H9 (cell line): ENCODE measurements around the gene KCNH1. TPM values are rescaled to one million over a fixed set of nuclear protein-coding genes. Genes with fewer than 3 reads are reported as not detected.

ENCODE experiments used
- DNase-seq: peaks from one replicate; pipeline ENCODE4 v3.0.0-alpha.2; 2017
- H2AFZ ChIP-seq: one replicate; pipeline ENCODE4 v1.6.1; 2013; ENCODE audit warnings: mild to moderate bottlenecking, low read length, control low read depth, moderate library complexity
- H2AK5ac ChIP-seq: 2 replicates; pipeline ENCODE4 v1.6.1; 2013; ENCODE audit warnings: low read length, control low read depth, mixed read lengths; ENCODE audit not compliant: insufficient read length
- H2BK120ac ChIP-seq: one replicate; pipeline ENCODE4 v1.6.1; 2013; ENCODE audit warnings: low read depth, mild to moderate bottlenecking, low read length, control low read depth, inconsistent platforms; ENCODE audit not compliant: poor library complexity, severe bottlenecking
- H2BK12ac ChIP-seq: 2 replicates; pipeline ENCODE4 v1.6.1; 2013; ENCODE audit warnings: low read length, control low read depth, mixed read lengths, low read depth; ENCODE audit not compliant: insufficient read length
- H2BK15ac ChIP-seq: 2 replicates; pipeline ENCODE4 v1.6.1; 2013; ENCODE audit warnings: low read depth, low read length, control low read depth
- H2BK20ac ChIP-seq: one replicate; pipeline ENCODE4 v1.6.1; 2013; ENCODE audit warnings: low read depth, mild to moderate bottlenecking, low read length, control low read depth, inconsistent platforms; ENCODE audit not compliant: poor library complexity, severe bottlenecking
- H2BK5ac ChIP-seq: 2 replicates; pipeline ENCODE4 v1.6.1; 2013; ENCODE audit warnings: low read length, control low read depth, mixed read lengths; ENCODE audit not compliant: insufficient read length
- H3K14ac ChIP-seq: 2 replicates; pipeline ENCODE4 v1.6.1; 2013; ENCODE audit warnings: low read length, control low read depth; ENCODE audit not compliant: insufficient read depth
- H3K18ac ChIP-seq: 2 replicates; pipeline ENCODE4 v1.6.1; 2013; ENCODE audit warnings: low read depth, mild to moderate bottlenecking, mixed read lengths, low read length, control low read depth; ENCODE audit not compliant: insufficient read length
- H3K23ac ChIP-seq: 2 replicates; pipeline ENCODE4 v1.6.1; 2013; ENCODE audit warnings: low read length, control low read depth, mixed read lengths, low read depth; ENCODE audit not compliant: insufficient read length
- H3K23me2 ChIP-seq: 2 replicates; pipeline ENCODE4 v1.6.1; 2013; ENCODE audit warnings: low read depth, mild to moderate bottlenecking, mixed read lengths, low read length, control low read depth; ENCODE audit not compliant: insufficient read length, poor library complexity, severe bottlenecking
- H3K27ac ChIP-seq: 2 replicates; pipeline ENCODE4 v1.5.1; 2013; ENCODE audit warnings: low read length, control low read depth, mixed read lengths, low read depth; ENCODE audit not compliant: insufficient read length
- H3K27me3 ChIP-seq: 2 replicates; pipeline ENCODE4 v1.6.1; 2013; ENCODE audit warnings: low read length, control low read depth, inconsistent platforms; ENCODE audit not compliant: insufficient read depth
- H3K4ac ChIP-seq: 2 replicates; pipeline ENCODE4 v1.6.1; 2013; ENCODE audit warnings: low read depth, mild to moderate bottlenecking, control low read depth, inconsistent platforms, low read length, moderate library complexity
- H3K4me1 ChIP-seq: 2 replicates; pipeline ENCODE4 v1.6.1; 2013; ENCODE audit warnings: low read length, control low read depth, inconsistent platforms; ENCODE audit not compliant: insufficient read depth
- H3K4me2 ChIP-seq: 2 replicates; pipeline ENCODE4 v1.6.1; 2013; ENCODE audit warnings: low read length, control low read depth, mixed read lengths; ENCODE audit not compliant: insufficient read length, insufficient read depth
- H3K56ac ChIP-seq: 2 replicates; pipeline ENCODE4 v1.6.1; 2013; ENCODE audit warnings: low read depth, mild to moderate bottlenecking, mixed read lengths, low read length, control low read depth; ENCODE audit not compliant: insufficient read length
- H3K79me1 ChIP-seq: 2 replicates; pipeline ENCODE4 v1.6.1; 2013; ENCODE audit warnings: low read depth, mild to moderate bottlenecking, moderate library complexity, low read length, control low read depth, inconsistent platforms; ENCODE audit not compliant: insufficient read depth, poor library complexity, severe bottlenecking
- H3K79me2 ChIP-seq: 2 replicates; pipeline ENCODE4 v1.6.1; 2013; ENCODE audit warnings: low read length, control low read depth, inconsistent platforms; ENCODE audit not compliant: insufficient read depth
- H3K9ac ChIP-seq: 2 replicates; pipeline ENCODE4 v1.6.1; 2013; ENCODE audit warnings: low read length, control low read depth, mixed read lengths; ENCODE audit not compliant: insufficient read length; ENCODE audit errors: extremely low read depth
- H3K9me3 ChIP-seq: one replicate; pipeline ENCODE4 v1.6.1; 2013; ENCODE audit warnings: low read depth, low read length, inconsistent platforms; ENCODE audit not compliant: control insufficient read depth
- H3T11ph ChIP-seq: one replicate; pipeline ENCODE4 v1.6.1; 2013; ENCODE audit warnings: mild to moderate bottlenecking, low read length, control low read depth, inconsistent platforms
- H4K20me1 ChIP-seq: one replicate; pipeline ENCODE4 v1.6.1; 2013; ENCODE audit not compliant: control insufficient read depth, insufficient read length, insufficient read depth
- H4K5ac ChIP-seq: 2 replicates; pipeline ENCODE4 v1.6.1; 2013; ENCODE audit warnings: low read depth, mild to moderate bottlenecking, mixed read lengths, low read length, control low read depth; ENCODE audit not compliant: insufficient read length
- H4K8ac ChIP-seq: replicated peaks from 2 replicates; pipeline ENCODE4 v1.6.1; 2013; ENCODE audit warnings: low read length, control low read depth, mixed read lengths, low read depth; ENCODE audit not compliant: insufficient read length
- H4K91ac ChIP-seq: 2 replicates; pipeline ENCODE4 v1.6.1; 2013; ENCODE audit warnings: low read depth, mild to moderate bottlenecking, moderate library complexity, mixed read lengths, low read length, control low read depth; ENCODE audit not compliant: insufficient read length
- H3K27ac Mint-ChIP-seq, 3 experiments: 2 replicates in 2 of 3; 3 replicates in 1 of 3; pipeline ENCODE4 v1.8.0; 2020 to 2021; ENCODE audit warnings: mixed read lengths in 3 of 3, mild to moderate bottlenecking in 1 of 3, moderate library complexity in 1 of 3
- H3K27me3 Mint-ChIP-seq: 2 replicates; pipeline ENCODE4 v1.8.0; 2021; ENCODE audit warnings: low read depth, mild to moderate bottlenecking, moderate library complexity, mixed read lengths
- H3K36me3 Mint-ChIP-seq, 3 experiments: 2 replicates in 2 of 3; 3 replicates in 1 of 3; pipeline ENCODE4 v1.8.0; 2020 to 2021; ENCODE audit warnings: low read depth in 3 of 3, mixed read lengths in 3 of 3; ENCODE audit not compliant: insufficient read depth in 1 of 3
- H3K4me1 Mint-ChIP-seq, 2 experiments: 2 replicates each; pipeline ENCODE4 v1.8.0; 2020; ENCODE audit warnings: mixed read lengths in 2 of 2
- H3K4me3 Mint-ChIP-seq, 2 experiments: 2 replicates in 1 of 2; 3 replicates in 1 of 2; pipeline ENCODE4 v1.8.0; 2020 to 2021; ENCODE audit warnings: mild to moderate bottlenecking in 2 of 2, mixed read lengths in 2 of 2, moderate library complexity in 1 of 2
- H3K9me3 Mint-ChIP-seq, 2 experiments: 2 replicates in 1 of 2; 3 replicates in 1 of 2; pipeline ENCODE4 v1.8.0; 2020; ENCODE audit warnings: mild to moderate bottlenecking in 2 of 2, mixed read lengths in 2 of 2, moderate library complexity in 1 of 2
- WGBS: extraction: QIAGEN DNeasy Blood & Tissue Kit; methylation state at CpG from one replicate; pipeline ENCODE4 v1.1.7; 2013; ENCODE audit warnings: missing lambda C conversion rate, low lambda C conversion rate, mixed read lengths; ENCODE audit not compliant: insufficient read length; ENCODE audit errors: extremely low coverage; 5-methylcytosine and 5-hydroxymethylcytosine counted together
- total RNA-seq: library from RNA; stranded (reverse); gene quantifications from 2 replicates; pipeline ENCODE4 v1.2.1, GENCODE V29; 2021
- TF ChIP-seq, protein P1 (sequence below): fragments of 200-600 bp; sonication (generic); conservative IDR thresholded peaks from 3 replicates; pipeline ENCODE4 v1.8.0; 2021; ENCODE audit warnings: antibody characterized with exemption, mild to moderate bottlenecking

Gene KCNH1
- total RNA-seq, 1 experiment from 2014 or later = 0.11 TPM

GRCh38 chr1:211088156-211088555 is 45.8 kb downstream of the KCNH1 start:
- H2AFZ ChIP-seq = no peak overlapping the region
- TF ChIP-seq, protein P1, sequence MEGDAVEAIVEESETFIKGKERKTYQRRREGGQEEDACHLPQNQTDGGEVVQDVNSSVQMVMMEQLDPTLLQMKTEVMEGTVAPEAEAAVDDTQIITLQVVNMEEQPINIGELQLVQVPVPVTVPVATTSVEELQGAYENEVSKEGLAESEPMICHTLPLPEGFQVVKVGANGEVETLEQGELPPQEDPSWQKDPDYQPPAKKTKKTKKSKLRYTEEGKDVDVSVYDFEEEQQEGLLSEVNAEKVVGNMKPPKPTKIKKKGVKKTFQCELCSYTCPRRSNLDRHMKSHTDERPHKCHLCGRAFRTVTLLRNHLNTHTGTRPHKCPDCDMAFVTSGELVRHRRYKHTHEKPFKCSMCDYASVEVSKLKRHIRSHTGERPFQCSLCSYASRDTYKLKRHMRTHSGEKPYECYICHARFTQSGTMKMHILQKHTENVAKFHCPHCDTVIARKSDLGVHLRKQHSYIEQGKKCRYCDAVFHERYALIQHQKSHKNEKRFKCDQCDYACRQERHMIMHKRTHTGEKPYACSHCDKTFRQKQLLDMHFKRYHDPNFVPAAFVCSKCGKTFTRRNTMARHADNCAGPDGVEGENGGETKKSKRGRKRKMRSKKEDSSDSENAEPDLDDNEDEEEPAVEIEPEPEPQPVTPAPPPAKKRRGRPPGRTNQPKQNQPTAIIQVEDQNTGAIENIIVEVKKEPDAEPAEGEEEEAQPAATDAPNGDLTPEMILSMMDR = no peak
- no peaks in the 10 kb centered on the region for H3K23me2 ChIP-seq
- H3K27ac Mint-ChIP-seq = no peak overlapping the region
- H3K27ac ChIP-seq = no peak overlapping the region
- no peaks in the 10 kb centered on the region for H3K79me2 ChIP-seq
- no peaks in the 10 kb centered on the region for H3K4me1 ChIP-seq
- H2BK15ac ChIP-seq = no peak overlapping the region
- H3K27me3 ChIP-seq = no peaks in the 10 kb centered on the region
- H3K56ac ChIP-seq = no peak overlapping the region
- no peak overlapping the region for H2BK20ac ChIP-seq
- H4K8ac ChIP-seq = no peak overlapping the region
- H4K91ac ChIP-seq = no peak overlapping the region
- no peaks in the 10 kb centered on the region for H3K9me3 ChIP-seq
- no peaks in the 10 kb centered on the region for H3K4me1 Mint-ChIP-seq
- H2AK5ac ChIP-seq = no peak overlapping the region
- DNase-seq = no peak
- no peak overlapping the region for H2BK5ac ChIP-seq
- H3K9ac ChIP-seq = no peak overlapping the region
- no peaks in the 10 kb centered on the region for H3K9me3 Mint-ChIP-seq
- H3K27me3 Mint-ChIP-seq = no peaks in the 10 kb centered on the region
- H2BK12ac ChIP-seq = no peak overlapping the region
- WGBS = no CpG with 5 or more reads among the region's 1 CpG
- no peak overlapping the region for H2BK120ac ChIP-seq
- H3K23ac ChIP-seq = no peak overlapping the region
- no peak overlapping the region for H3K14ac ChIP-seq
- H4K20me1 ChIP-seq = no peaks in the 10 kb centered on the region
- no peak overlapping the region for H3K4ac ChIP-seq
- no peak overlapping the region for H3K4me2 ChIP-seq
- no peak overlapping the region for H3K4me3 Mint-ChIP-seq
- H3T11ph ChIP-seq = no peak overlapping the region
- H3K36me3 Mint-ChIP-seq = no peaks in the 10 kb centered on the region
- no peak overlapping the region for H4K5ac ChIP-seq
- H3K79me1 ChIP-seq = no peaks in the 10 kb centered on the region
- no peak overlapping the region for H3K18ac ChIP-seq
